Measurements from ENCODE around the gene JPH4. TPM values are rescaled to one million over a fixed set of nuclear protein-coding genes. Genes with fewer than 3 reads are reported as not detected.

Gene JPH4
- total RNA-seq, 1 experiment from 2014 or later: not detected

- DNase-seq (ENCODE audit: low spot score): no peak
- no peaks in the 10 kb centered on the region for H3K27me3 ChIP-seq (replicated peaks; ENCODE audit: insufficient read depth, low read depth, low read length, poor library complexity)
- CTCF ChIA-PET: no interaction called here
- no peak overlapping the region for H3K4me3 ChIP-seq (ENCODE audit: low read depth, low read length, poor library complexity, severe bottlenecking)
- no peaks in the 10 kb centered on the region for H3K4me1 ChIP-seq (ENCODE audit: insufficient read depth, low read length, poor library complexity, severe bottlenecking)
- no peaks in the 10 kb centered on the region for H3K9me3 ChIP-seq (ENCODE audit: low read depth, low read length, poor library complexity, severe bottlenecking)
- BruUV-seq (replicated peaks): no TSS peak
- H3K36me3 ChIP-seq (ENCODE audit: insufficient read depth, low read length, poor library complexity, severe bottlenecking): no peaks in the 10 kb centered on the region
- intact Hi-C loops (cut with micrococcal nuclease; ENCODE audit: unreplicated experiment): no loop called here
- TF ChIP-seq EZH2 (IDR thresholded peaks at IDR 0.05; ENCODE audit: borderline replicate concordance, low read depth, low read length, poor library complexity, severe bottlenecking) (no peak), CTCF (conservative IDR thresholded peaks at IDR 0.05; ENCODE audit: low read depth, low read length) (no peak)
- H3K27ac ChIP-seq (ENCODE audit: low read depth, low read length, poor library complexity, severe bottlenecking): no peak overlapping the region
- POLR2A ChIA-PET (ENCODE audit: low non-redundant PET): no interaction called here
Measured at GRCh38 chr14:23602181-23603095, 23.8 kb upstream of the JPH4 start.

- CTCF ChIA-PET: no interaction called here
- POLR2A ChIA-PET (ENCODE audit: low non-redundant PET): no interaction called here
- H3K27ac ChIP-seq (ENCODE audit: low read depth, low read length, poor library complexity, severe bottlenecking): no peak overlapping the region
- H3K9me3 ChIP-seq (ENCODE audit: low read depth, low read length, poor library complexity, severe bottlenecking): no peaks in the 10 kb centered on the region
- no peaks in the 10 kb centered on the region for H3K4me1 ChIP-seq (ENCODE audit: insufficient read depth, low read length, poor library complexity, severe bottlenecking)
- TF ChIP-seq EZH2 (IDR thresholded peaks at IDR 0.05; ENCODE audit: borderline replicate concordance, low read depth, low read length, poor library complexity, severe bottlenecking) (no peak), CTCF (conservative IDR thresholded peaks at IDR 0.05; ENCODE audit: low read depth, low read length) (no peak)
- H3K27me3 ChIP-seq (replicated peaks; ENCODE audit: insufficient read depth, low read depth, low read length, poor library complexity): no peaks in the 10 kb centered on the region
- no TSS peak for BruUV-seq (replicated peaks)
- H3K4me3 ChIP-seq (ENCODE audit: low read depth, low read length, poor library complexity, severe bottlenecking): no peak overlapping the region
- no peak for DNase-seq (ENCODE audit: low spot score)
- no peaks in the 10 kb centered on the region for H3K36me3 ChIP-seq (ENCODE audit: insufficient read depth, low read length, poor library complexity, severe bottlenecking)
- intact Hi-C loops (cut with micrococcal nuclease; ENCODE audit: unreplicated experiment): no loop called here
Measured at GRCh38 chr14:23601845-23602180, 23.2 kb upstream of the JPH4 start.

GRCh38 chr14:23601424-23601823 lies 22.8 kb upstream of the JPH4 start:
- no peak overlapping the region for H3K4me3 ChIP-seq (ENCODE audit: low read depth, low read length, poor library complexity, severe bottlenecking)
- H3K27me3 ChIP-seq (replicated peaks; ENCODE audit: insufficient read depth, low read depth, low read length, poor library complexity): no peaks in the 10 kb centered on the region
- intact Hi-C loops (cut with micrococcal nuclease; ENCODE audit: unreplicated experiment): no loop called here
- no peaks in the 10 kb centered on the region for H3K4me1 ChIP-seq (ENCODE audit: insufficient read depth, low read length, poor library complexity, severe bottlenecking)
- TF ChIP-seq EZH2 (IDR thresholded peaks at IDR 0.05; ENCODE audit: borderline replicate concordance, low read depth, low read length, poor library complexity, severe bottlenecking): no peak
- no peak for TF ChIP-seq CTCF (conservative IDR thresholded peaks at IDR 0.05; ENCODE audit: low read depth, low read length)
- no peak overlapping the region for H3K27ac ChIP-seq (ENCODE audit: low read depth, low read length, poor library complexity, severe bottlenecking)
- DNase-seq (ENCODE audit: low spot score): no peak
- H3K9me3 ChIP-seq (ENCODE audit: low read depth, low read length, poor library complexity, severe bottlenecking): no peaks in the 10 kb centered on the region
- POLR2A ChIA-PET (ENCODE audit: low non-redundant PET): no interaction called here
- CTCF ChIA-PET: no interaction called here
- BruUV-seq (replicated peaks): no TSS peak
- H3K36me3 ChIP-seq (ENCODE audit: insufficient read depth, low read length, poor library complexity, severe bottlenecking): no peaks in the 10 kb centered on the region

Data from A673 (cell line).